ENCODE results near the gene TBXT. TPM values are rescaled to one million over a fixed set of nuclear protein-coding genes. Genes with fewer than 3 reads are reported as not detected.

Gene TBXT
- total and polyA plus RNA-seq, 2 of the 8 experiments (the other 6 are each of a cell fraction or from before 2014, with no cell fraction given) = 0.18 to 0.24 TPM

DNA sequence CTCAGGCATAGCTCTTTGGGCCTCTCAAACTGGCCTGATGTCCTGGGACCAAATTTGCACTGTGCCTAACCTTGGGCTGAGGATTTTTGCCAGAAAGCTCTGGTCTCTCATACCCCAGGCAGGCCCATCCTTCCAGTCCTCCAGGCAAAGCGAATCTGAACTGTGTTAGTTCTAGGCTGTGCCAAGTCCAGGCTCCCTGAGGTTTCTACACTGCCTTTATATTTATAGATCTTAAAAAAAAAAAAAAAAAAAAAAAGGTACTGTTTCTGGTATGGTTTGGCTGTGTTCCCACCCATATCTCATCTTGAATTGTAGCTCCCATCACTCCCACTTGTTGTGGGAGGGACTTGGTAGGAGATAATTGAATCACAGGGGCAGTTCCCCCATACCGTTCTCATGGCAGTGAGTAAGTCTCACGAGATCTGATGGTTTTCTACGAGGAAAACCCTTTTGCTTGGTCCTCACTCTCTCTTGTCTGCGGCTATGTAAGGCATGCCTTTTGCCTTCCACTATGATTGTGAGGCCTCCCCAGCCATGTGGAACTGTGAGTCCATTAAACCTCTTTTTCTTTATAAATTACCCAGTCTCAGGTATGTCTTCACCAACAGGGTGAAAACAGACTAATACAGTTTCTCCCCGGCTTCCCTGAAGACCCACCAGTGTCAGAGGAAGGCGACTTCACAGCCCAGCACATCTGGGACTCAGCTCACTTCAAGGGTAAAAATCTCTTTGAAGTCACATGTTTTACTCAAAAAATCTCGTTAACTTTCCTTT is 39.0 kb upstream of the TBXT start:
- Histone ChIP-seq H3K4me1 (replicated peaks in 1 of 4; ENCODE audit: control insufficient read depth in 3 of 4, insufficient read depth in 4 of 4, low read length in 3 of 4) (peaks cover 0 to 5% (median 0%) of the 10 kb centered on the region in 4 experiments; a peak in 2 of 7 replicates), H2BK5ac (ENCODE audit: low read depth, low read length) (no peak overlapping the region), H2BK15ac (ENCODE audit: low read length) (no peak overlapping the region), H4K8ac (ENCODE audit: extremely low read depth, insufficient read depth, low read length) (no peak overlapping the region), H3K4ac (replicated peaks; ENCODE audit: insufficient read length, low read depth, low read length) (no peak overlapping the region), H2BK20ac (ENCODE audit: low read length) (no peak overlapping the region), H4K91ac (replicated peaks; ENCODE audit: insufficient read length, low read length) (no peak overlapping the region), H3K27ac (ENCODE audit: low read depth, low read length) (no peak overlapping the region), H3K79me1 (ENCODE audit: low read depth, low read length) (no peaks in the 10 kb centered on the region), H3K27me3 (replicated peaks in 1 of 4; ENCODE audit: control insufficient read depth in 3 of 4, extremely low read depth in 1 of 4, insufficient read depth in 3 of 4, low read length in 3 of 4) (peaks cover 0 to 5% (median under 1%) of the 10 kb centered on the region in 4 experiments; a peak in 3 of 7 replicates), H2BK12ac (ENCODE audit: low read depth, low read length) (no peak overlapping the region), H3K9ac (replicated peaks in 1 of 4; ENCODE audit: extremely low read depth in 1 of 4, low read depth in 3 of 4, low read length in 3 of 4) (no peak overlapping the region), H4K20me1 (replicated peaks in 1 of 2; ENCODE audit: control insufficient read depth in 1 of 2, insufficient read depth in 2 of 2, low read length in 2 of 2) (peaks cover 0 to 2% of the 10 kb centered on the region in 2 experiments), H3K36me3 (ENCODE audit: control insufficient read depth in 2 of 4, insufficient read depth in 4 of 4, low read length in 3 of 4) (no peaks in the 10 kb centered on the region), H4K5ac (ENCODE audit: insufficient read length, low read depth, low read length) (no peak overlapping the region), H3K23me2 (ENCODE audit: low read depth, low read length) (no peaks in the 10 kb centered on the region), H3K4me2 (ENCODE audit: insufficient read depth in 1 of 2, low read depth in 2 of 2, low read length in 2 of 2) (no peak overlapping the region), H2AK5ac (ENCODE audit: low read depth, low read length) (no peak overlapping the region), H3K56ac (replicated peaks; ENCODE audit: insufficient read length, low read depth, low read length) (no peak overlapping the region), H3K14ac (ENCODE audit: insufficient read length) (no peak overlapping the region), H3K79me2 (ENCODE audit: control insufficient read depth in 1 of 2, insufficient read depth in 2 of 2, low read length in 2 of 2) (no peaks in the 10 kb centered on the region), H3K4me3 (ENCODE audit: extremely low read depth in 1 of 4, insufficient read depth in 2 of 4, low read depth in 3 of 4, low read length in 4 of 4) (no peak overlapping the region), H3K23ac (ENCODE audit: insufficient read length) (no peak overlapping the region), H3K18ac (ENCODE audit: extremely low read depth, low read length) (no peak overlapping the region), H3K9me3 (ENCODE audit: insufficient read depth in 2 of 2, low read depth in 1 of 2, low read length in 1 of 2) (no peaks in the 10 kb centered on the region), H2AFZ (ENCODE audit: low read length) (no peak overlapping the region), H2BK120ac (replicated peaks; ENCODE audit: low read depth, low read length) (no peak overlapping the region)
- CTCF ChIA-PET (ENCODE audit: partially characterized antibody) = interaction anchor here (0.6 to 1.4 kb wide), 3 partner anchors 39 to 1061 kb away, joined by 3 read pairs; no protein-coding TSS in a partner anchor
- DNase-seq (ENCODE audit: low read depth in 1 of 2, low spot score in 2 of 2) = no peak
- POLR2A ChIA-PET (ENCODE audit: partially characterized antibody) = no interaction called here
- 88% methylated on average over 8 of the region's 8 CpGs; no CpG with 5 or more reads in 1 of the 2 experiments for WGBS, 2 experiments (ENCODE audit: extremely low coverage in 1 of 2, insufficient coverage in 1 of 2, insufficient read length in 1 of 2, insufficient replicate concordance in 2 of 2, low coverage in 1 of 2, low lambda C conversion rate in 2 of 2, missing lambda C conversion rate in 1 of 2)
- FAIRE-seq = no peak
- TF ChIP-seq POU5F1 (IDR thresholded peaks at IDR 0.05; ENCODE audit: low read depth, low read length) = no peak
- TF ChIP-seq KDM1A (IDR thresholded peaks at IDR 0.05; ENCODE audit: borderline replicate concordance, low read length) = no peak
- TF ChIP-seq RFX5 (IDR thresholded peaks at IDR 0.05; ENCODE audit: borderline replicate concordance, low read depth, low read length) = no peak
- no peak for TF ChIP-seq BACH1 (IDR thresholded peaks at IDR 0.05; ENCODE audit: low read length)

Measured in H1 (cell line).